ENCODE measurements around the gene FOXN3. TPM values are rescaled to one million over a fixed set of nuclear protein-coding genes. Genes with fewer than 3 reads are reported as not detected.
"Not testable (repeated sequence)": the region's sequence is repeated elsewhere in the genome, so short reads cannot be mapped to it uniquely, and the experiment has no call there.

Gene FOXN3
- total RNA-seq, 2 experiments from 2014 or later: 80.1 to 82.4 TPM

- no peak overlapping the region for H3K27ac Mint-ChIP-seq
- no peak overlapping the region for H3K4me3 Mint-ChIP-seq
- H3K36me3 Mint-ChIP-seq: peaks cover 23% of the 10 kb centered on the region
- no peaks in the 10 kb centered on the region for H3K27me3 Mint-ChIP-seq
- H3K4me1 Mint-ChIP-seq: peaks cover 18% of the 10 kb centered on the region
- DNase-seq: no peak
- peaks cover 3% of the 10 kb centered on the region for H3K9me3 Mint-ChIP-seq
These were observed 238.7 kb downstream of the FOXN3 start for GRCh38 chr14:89178376-89178775.

DNA sequence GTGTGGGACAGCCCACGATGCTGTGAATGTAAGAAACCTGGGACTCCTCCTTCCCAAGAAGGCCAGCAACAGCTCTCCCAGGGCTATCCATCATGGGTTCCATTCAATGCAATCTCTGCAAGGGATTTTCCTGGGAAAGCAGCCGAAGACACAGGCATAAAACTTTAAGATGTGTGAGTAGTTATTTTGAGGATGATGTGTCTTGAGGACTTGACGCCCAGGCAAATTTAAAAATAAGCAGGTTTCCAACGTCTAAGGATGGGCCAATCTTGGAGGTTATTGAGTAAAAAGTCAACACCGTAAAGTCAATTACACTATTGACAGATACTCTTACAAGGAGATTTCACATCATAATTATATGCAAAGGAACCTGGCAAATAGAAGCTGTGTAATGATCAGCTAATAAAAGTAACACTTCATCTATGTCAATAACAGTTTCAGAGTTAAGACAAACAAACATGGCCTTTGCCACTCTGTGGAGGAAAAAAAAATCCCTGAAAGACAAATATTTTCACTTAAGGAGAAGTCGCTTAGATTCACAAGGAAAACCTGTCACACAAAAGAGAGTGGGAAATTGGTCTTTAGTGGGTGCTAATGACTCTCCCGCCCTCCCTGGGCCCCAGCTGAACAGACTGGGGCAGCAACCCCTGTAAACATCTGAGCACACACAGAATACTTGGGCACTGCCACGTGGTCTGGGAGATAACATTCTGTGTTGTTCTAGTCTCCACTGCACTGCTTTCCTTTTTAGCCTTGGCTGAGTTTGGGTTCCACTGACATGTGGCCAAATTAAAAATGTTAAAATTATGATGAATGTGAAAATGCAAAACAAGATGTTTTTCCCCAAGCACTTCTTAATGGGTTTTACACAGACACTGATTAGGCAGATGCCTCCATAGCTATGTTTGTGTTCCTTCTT lies 240.9 kb downstream of the FOXN3 start:
- H3K36me3 Mint-ChIP-seq: peaks cover 44% of the 10 kb centered on the region
- H3K4me1 Mint-ChIP-seq: peaks cover 16% of the 10 kb centered on the region
- no peak for DNase-seq
- no peaks in the 10 kb centered on the region for H3K27me3 Mint-ChIP-seq
- H3K9me3 Mint-ChIP-seq: peaks cover 13% of the 10 kb centered on the region
- H3K27ac Mint-ChIP-seq: no peak overlapping the region
- no peak overlapping the region for H3K4me3 Mint-ChIP-seq

- no peak for DNase-seq
- Mint-ChIP-seq H3K4me3 (no peak overlapping the region), H3K27me3 (no peaks in the 10 kb centered on the region), H3K9me3 (peaks cover 24% of the 10 kb centered on the region), H3K4me1 (peaks cover 9% of the 10 kb centered on the region), H3K27ac (no peak overlapping the region), H3K36me3 (peaks cover 72% of the 10 kb centered on the region)
These were observed 245.4 kb downstream of the FOXN3 start for GRCh38 chr14:89171628-89172027.

DNA sequence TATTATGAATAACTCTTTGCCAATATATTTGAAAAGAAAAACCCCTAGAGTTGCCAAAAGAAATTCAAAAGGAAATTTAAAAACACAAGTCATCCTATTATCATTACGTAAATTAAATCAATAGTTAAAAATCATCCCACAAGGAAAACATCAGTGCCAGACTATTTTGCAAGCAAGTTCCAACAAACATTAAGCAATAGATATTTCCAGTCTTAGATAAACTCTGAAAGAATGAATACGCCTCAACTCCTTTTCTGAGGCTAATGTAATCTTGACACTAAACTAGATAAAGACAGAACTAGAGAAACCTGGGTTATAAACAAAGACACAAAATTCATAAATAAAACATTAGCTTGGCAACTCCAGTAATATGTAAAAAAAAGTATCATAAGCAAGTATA lies 245.9 kb downstream of the FOXN3 start:
- H3K27me3 Mint-ChIP-seq: no peaks in the 10 kb centered on the region
- no peak overlapping the region for H3K4me3 Mint-ChIP-seq
- peaks cover 11% of the 10 kb centered on the region for H3K4me1 Mint-ChIP-seq
- no peak for DNase-seq
- H3K36me3 Mint-ChIP-seq: peaks cover 74% of the 10 kb centered on the region
- H3K27ac Mint-ChIP-seq: no peak overlapping the region
- peaks cover 24% of the 10 kb centered on the region for H3K9me3 Mint-ChIP-seq

- Mint-ChIP-seq H3K4me1 (peaks cover 26% of the 10 kb centered on the region), H3K36me3 (peaks cover 62% of the 10 kb centered on the region), H3K4me3 (no peak overlapping the region), H3K27me3 (no peaks in the 10 kb centered on the region), H3K27ac (no peak overlapping the region), H3K9me3 (peaks cover 17% of the 10 kb centered on the region)
- no peak for DNase-seq
These were observed 249.3 kb downstream of the FOXN3 start for GRCh38 chr14:89167705-89168104.

DNA sequence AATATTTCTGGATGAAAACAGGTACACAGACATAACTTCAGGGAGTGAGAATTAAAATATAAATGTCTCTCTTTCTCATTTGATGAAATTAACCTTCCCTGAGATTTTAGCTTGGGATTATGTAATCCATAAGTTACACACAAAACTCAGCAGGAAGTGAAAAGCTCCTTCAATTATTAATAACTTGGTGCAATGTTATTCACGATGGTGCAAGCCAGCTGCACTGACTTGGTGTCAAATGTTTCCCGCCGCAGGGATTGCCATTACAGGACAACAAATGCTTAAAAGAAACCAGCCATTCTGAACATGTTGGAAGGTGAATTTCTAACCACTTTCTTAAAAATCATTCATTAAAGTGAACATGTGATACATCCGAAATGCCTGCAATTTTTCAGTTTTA lies 250.4 kb downstream of the FOXN3 start:
- Mint-ChIP-seq H3K4me3 (no peak overlapping the region), H3K36me3 (peaks cover 53% of the 10 kb centered on the region)

GRCh38 chr14:89165189-89166181 lies 251.5 kb downstream of the FOXN3 start:
- Mint-ChIP-seq H3K4me3 (peak overlapping the region; percentile 58), H3K36me3 (peaks cover 50% of the 10 kb centered on the region), H3K4me1 (peaks cover 26% of the 10 kb centered on the region), H3K27me3 (no peaks in the 10 kb centered on the region), H3K27ac (peak overlapping the region; percentile 77), H3K9me3 (peaks cover 6% of the 10 kb centered on the region)
- DNase-seq: no peak

More for the DNA sequence above, 250.4 kb downstream of the FOXN3 start:
- H3K4me1 Mint-ChIP-seq: peaks cover 26% of the 10 kb centered on the region
- H3K27ac Mint-ChIP-seq: no peak overlapping the region
- no peak for DNase-seq
- H3K9me3 Mint-ChIP-seq: peaks cover 13% of the 10 kb centered on the region
- no peaks in the 10 kb centered on the region for H3K27me3 Mint-ChIP-seq

DNA sequence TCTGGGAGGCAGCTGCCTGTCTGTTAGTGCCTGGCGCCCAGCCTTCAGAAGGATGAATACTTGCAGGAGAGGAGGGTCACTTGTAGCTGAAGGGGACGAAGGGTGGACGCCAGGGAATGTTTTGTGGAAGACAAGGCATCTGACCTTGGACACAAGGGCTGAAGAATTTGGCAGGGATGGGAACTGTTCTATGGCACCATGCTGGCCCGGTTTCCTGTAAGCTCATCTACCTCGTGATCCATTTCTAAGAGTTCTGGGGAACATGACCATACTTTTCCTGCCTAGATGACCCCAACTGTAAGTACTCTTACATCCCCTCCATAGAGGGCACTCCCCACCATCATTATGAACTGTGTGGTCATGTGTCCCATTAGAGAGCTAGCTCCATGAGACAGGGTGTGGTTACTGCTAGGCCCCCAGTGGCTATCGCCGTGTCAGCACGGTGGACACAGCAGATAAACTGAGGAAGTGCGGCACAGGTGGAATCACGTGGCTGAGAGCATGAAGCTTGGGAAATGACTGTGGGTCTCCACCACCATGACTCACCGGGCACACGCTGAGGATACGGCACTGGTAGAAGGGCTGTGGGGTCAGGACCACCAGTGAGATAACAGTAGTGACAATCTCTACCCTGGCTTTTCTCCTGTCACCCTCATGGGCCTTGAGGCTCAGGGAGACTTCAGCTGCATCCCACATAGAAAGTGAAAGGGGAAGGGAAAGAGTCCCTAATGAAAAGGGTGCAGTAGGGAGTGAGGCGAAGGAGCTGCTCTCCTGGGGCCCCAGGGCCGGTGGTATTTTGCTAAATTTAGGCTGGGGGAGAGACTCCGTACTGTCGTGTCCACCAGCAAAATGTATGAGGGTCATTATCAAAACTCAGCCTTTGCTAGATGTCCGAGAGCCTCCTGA lies 252.6 kb downstream of the FOXN3 start:
- Mint-ChIP-seq H3K27ac (peak overlapping the region; percentile 77), H3K4me3 (no peak overlapping the region), H3K27me3 (no peaks in the 10 kb centered on the region), H3K4me1 (peaks cover 26% of the 10 kb centered on the region), H3K36me3 (peaks cover 45% of the 10 kb centered on the region), H3K9me3 (peaks cover 6% of the 10 kb centered on the region)
- DNase-seq: no peak

GRCh38 chr14:89163031-89163636 lies 253.9 kb downstream of the FOXN3 start:
- H3K27me3 Mint-ChIP-seq: no peaks in the 10 kb centered on the region
- H3K36me3 Mint-ChIP-seq: peaks cover 32% of the 10 kb centered on the region
- peaks cover 26% of the 10 kb centered on the region for H3K4me1 Mint-ChIP-seq
- H3K4me3 Mint-ChIP-seq: no peak overlapping the region
- DNase-seq: no peak
- H3K9me3 Mint-ChIP-seq: no peaks in the 10 kb centered on the region
- H3K27ac Mint-ChIP-seq: no peak overlapping the region

DNA sequence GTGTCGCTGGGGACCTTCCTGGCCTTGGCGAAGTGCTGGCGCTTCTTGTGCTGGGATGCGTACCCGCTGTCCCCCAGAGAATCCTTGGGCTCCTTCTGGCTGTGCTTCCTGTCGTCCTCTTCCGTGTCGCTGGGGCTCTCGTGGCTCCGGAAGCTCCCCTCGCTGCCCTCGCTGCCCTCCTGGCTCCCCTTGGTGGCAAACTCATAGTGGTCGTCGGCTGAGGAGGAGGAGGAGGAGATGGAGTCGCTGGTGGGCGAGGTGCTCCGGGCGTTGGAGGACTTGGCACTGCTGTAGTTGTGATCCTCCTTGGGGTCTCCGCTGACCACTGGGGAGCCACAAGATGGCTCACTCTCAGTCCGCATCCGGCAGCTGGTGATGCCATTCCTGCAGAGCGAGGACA lies 254.4 kb downstream of the FOXN3 start:
- Mint-ChIP-seq H3K27me3 (no peaks in the 10 kb centered on the region), H3K4me3 (no peak overlapping the region), H3K4me1 (peaks cover 22% of the 10 kb centered on the region), H3K27ac (no peak overlapping the region), H3K36me3 (peaks cover 29% of the 10 kb centered on the region), H3K9me3 (no peaks in the 10 kb centered on the region)
- DNase-seq: no peak

- DNase-seq: no peak
These were observed 256.6 kb downstream of the FOXN3 start for GRCh38 chr14:89160437-89160836.

GRCh38 chr14:89158701-89159100 lies 258.3 kb downstream of the FOXN3 start:
- Mint-ChIP-seq H3K4me1 (no peaks in the 10 kb centered on the region), H3K4me3 (no peak overlapping the region), H3K27ac (no peak overlapping the region), H3K36me3 (peaks cover 20% of the 10 kb centered on the region), H3K27me3 (no peaks in the 10 kb centered on the region), H3K9me3 (no peaks in the 10 kb centered on the region)
- no peak for DNase-seq

More at GRCh38 chr14:89160437-89160836, 256.6 kb downstream of the FOXN3 start:
- H3K4me1 Mint-ChIP-seq: peaks cover 11% of the 10 kb centered on the region
- no peaks in the 10 kb centered on the region for H3K9me3 Mint-ChIP-seq
- H3K27me3 Mint-ChIP-seq: no peaks in the 10 kb centered on the region
- H3K36me3 Mint-ChIP-seq: peaks cover 23% of the 10 kb centered on the region
- H3K27ac Mint-ChIP-seq: no peak overlapping the region
- no peak overlapping the region for H3K4me3 Mint-ChIP-seq

DNA sequence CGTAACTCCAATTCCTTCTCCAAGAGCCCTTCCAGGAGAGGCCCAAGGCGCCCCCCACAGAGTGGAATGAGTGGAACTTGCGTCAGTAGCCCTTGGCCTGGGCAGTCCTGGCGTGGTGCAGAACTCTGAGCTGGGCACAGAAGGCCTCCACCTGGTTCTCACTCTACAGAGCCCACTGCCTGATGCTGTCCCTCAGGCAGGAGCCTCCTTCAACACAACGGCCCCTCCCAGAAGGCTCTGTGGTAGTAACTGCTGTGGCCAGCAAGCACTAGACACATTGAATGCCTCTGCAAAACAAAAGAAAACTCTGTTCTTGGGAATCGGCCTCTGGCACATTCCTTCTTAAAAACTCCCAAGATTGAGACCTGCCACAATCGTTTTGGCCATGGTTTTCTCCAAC lies 258.9 kb downstream of the FOXN3 start:
- not testable (repeated sequence) for H3K9me3 Mint-ChIP-seq, H3K27ac Mint-ChIP-seq, H3K27me3 Mint-ChIP-seq, DNase-seq, H3K4me1 Mint-ChIP-seq, H3K4me3 Mint-ChIP-seq
- peaks cover 20% of the 10 kb centered on the region for H3K36me3 Mint-ChIP-seq

DNA sequence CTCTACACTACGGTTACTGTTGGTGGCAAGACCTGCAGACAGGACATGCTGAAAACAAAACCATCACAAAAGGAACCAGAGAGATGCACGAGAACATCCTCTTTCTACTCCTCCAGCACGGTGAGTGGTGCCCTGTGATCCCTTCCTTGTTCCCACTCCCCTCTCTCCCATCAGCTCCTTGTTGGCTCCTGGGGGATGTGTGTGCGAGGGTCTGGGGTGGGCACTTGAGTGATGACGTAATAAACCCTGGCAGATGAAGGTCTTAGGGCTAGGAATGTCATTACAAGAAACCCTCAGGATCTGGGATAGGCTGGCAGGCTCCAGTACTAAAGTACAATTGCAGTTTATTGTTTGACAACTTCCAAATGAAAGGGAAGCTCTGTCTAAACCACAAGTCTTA lies 261.5 kb downstream of the FOXN3 start:
- H3K9me3 Mint-ChIP-seq: peaks cover 5% of the 10 kb centered on the region
- DNase-seq: no peak
- H3K27ac Mint-ChIP-seq: no peak overlapping the region
- no peaks in the 10 kb centered on the region for H3K4me1 Mint-ChIP-seq
- no peak overlapping the region for H3K4me3 Mint-ChIP-seq
- H3K36me3 Mint-ChIP-seq: peaks cover 18% of the 10 kb centered on the region
- H3K27me3 Mint-ChIP-seq: no peaks in the 10 kb centered on the region
